Activated T-cell treated with anti-CD3 and anti-CD28 coated beads for 24 hours (primary cell): ENCODE results near the gene RABGAP1L.
"Not testable (repeated sequence)": the region's sequence is repeated elsewhere in the genome, so short reads cannot be mapped to it uniquely, and the experiment has no call there.

Source experiments
- DNase-seq: peaks from one replicate; pipeline ENCODE4 v3.0.0-alpha.2; 2020; ENCODE audit warnings: low read depth

Gene RABGAP1L

GRCh38 chr1:174584071-174584470 lies 424.8 kb downstream of the RABGAP1L start:
- DNase-seq = no peak

DNA sequence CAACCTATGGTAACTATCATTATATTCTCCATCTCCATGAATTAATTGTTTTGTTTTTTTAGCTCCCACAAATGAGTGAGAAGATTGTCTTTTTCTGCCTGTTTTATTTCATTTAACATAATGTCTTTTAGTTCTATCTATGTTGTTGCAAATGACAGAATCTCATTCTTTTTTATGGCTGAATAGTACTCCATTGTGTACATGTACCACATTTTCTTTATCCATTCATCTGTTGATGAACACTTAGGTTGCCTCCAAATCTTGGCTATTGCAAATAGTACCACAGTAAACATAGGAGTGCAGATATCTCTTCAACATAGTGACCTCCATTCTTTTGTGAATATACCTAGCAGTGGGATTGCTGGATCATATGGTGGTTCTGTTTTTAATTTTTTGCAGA lies 429.3 kb downstream of the RABGAP1L start:
- DNase-seq = not testable (repeated sequence)

DNA sequence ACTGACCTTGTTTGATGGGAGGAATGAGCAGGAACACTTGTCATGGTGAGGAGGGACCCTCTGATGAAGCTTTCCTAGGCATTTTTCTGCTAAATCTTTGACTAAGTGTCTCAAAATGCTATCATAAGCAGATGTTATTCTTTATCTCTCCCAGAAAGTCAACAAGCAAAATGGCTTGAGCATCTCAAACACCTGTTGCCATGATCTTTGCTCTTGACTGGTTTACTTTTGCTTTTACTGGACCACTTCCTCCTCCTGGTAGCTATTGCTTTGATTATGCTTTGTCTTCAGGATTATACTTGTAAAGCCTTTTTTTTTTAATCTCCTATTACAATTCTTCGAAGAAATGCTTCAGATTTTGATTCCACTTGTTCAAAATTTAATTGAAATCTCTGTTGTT lies 445.9 kb downstream of the RABGAP1L start:
- no peak for DNase-seq

GRCh38 chr1:174606471-174606870 lies 447.2 kb downstream of the RABGAP1L start:
- DNase-seq = no peak

- DNase-seq = not testable (repeated sequence)
These were observed 458.6 kb downstream of the RABGAP1L start for GRCh38 chr1:174617905-174618304.

- DNase-seq = no peak
These were observed 464.2 kb downstream of the RABGAP1L start for GRCh38 chr1:174623324-174624035.

- DNase-seq = no peak
These were observed 467.0 kb downstream of the RABGAP1L start for GRCh38 chr1:174626031-174627025.

DNA sequence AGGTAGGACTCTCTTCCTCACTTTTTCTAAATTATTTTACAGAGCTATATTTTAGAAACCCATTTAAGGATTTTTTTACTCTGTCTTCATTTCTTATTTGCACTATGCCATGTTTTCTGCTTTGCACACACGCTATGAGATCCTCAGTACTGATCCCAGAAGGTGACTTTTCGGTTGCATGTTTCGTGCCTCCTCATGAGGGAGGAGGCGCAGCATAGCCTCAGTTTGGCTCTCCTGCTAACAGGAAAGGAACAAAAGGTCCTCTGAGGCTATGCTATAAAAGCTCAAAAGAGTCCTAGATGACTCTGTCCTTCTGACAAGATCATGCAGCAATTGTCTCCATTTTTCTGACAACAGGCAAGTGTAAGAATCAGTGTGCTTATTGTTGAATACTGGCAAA lies 478.2 kb downstream of the RABGAP1L start:
- DNase-seq = no peak

DNA sequence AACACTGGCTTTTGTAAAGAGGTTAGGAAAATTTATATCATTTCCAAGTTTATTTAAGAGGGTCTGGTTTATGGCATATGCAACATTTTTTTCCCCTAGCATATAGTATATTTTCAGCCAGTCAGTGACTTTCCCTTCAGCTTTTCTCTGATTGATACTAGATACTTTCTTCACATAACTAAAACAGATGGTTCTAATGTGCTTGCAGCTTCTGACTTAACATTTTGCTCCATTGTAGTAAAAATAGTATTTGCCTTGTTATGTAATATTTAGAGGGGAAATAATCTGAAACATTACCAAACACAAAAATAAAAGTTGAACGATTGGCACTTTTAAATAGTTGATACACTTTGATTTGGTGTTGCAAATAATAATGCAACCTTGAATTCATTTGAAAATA lies 480.1 kb downstream of the RABGAP1L start:
- DNase-seq = no peak

GRCh38 chr1:174640783-174641182 lies 481.5 kb downstream of the RABGAP1L start:
- no peak for DNase-seq

GRCh38 chr1:174642393-174642792 lies 483.1 kb downstream of the RABGAP1L start:
- no peak for DNase-seq

DNA sequence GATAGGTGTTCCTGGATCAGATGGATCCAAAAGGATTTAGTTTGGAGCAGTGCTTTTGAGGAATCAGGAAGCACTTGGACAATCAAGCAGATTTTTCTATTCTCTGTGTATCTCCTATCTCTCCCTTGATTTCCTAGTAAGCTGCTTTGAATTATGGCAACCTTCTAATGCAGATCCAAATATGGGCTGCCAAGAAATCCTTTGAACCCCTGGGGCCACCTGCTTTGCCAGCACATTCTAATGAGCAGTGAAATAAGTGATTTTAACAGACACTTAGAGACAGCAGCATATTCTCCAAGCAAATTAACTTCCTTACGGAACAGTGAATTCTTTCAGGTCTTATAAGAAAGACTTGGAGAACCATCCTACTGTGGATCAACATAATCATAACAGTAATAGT lies 483.9 kb downstream of the RABGAP1L start:
- no peak for DNase-seq

DNA sequence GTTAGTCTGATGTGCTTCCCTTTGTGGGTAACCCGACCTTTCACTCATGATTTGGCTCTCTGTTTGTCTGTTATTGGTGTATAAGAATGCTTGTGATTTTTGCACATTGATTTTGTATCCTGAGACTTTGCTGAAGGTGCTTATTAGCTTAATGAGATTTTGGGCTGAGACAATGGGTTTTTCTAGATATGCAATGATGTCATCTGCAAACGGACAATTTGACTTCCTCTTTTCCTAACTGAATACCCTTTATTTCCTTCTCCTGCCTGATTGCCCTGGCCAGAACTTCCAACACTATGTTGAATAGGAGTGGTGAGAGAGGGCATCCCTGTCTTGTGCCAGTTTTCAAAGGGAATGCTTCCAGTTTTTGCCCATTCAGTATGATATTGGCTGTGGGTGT lies 490.3 kb downstream of the RABGAP1L start:
- not testable (repeated sequence) for DNase-seq

- DNase-seq = no peak
These were observed 493.4 kb downstream of the RABGAP1L start for GRCh38 chr1:174652569-174653280.

DNA sequence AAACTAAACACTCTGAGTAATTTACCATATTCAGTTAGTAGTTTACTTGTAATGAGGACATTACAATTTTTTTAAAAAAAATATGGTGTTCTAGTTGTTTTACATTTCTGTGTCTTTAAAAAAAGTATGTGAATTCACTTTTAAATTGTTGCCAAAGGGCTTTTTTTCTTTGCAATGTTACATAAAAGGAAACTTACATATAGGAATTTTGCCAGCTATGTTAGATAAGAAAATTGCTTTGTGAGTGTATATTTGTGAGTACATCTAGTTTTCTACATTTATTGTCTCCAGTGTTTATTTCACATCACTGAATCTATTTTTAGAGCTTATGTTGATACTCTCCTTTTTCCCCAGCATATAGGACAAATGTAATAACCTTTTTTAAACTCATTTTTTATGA lies 495.2 kb downstream of the RABGAP1L start:
- DNase-seq = no peak

GRCh38 chr1:174656409-174657059 lies 497.2 kb downstream of the RABGAP1L start:
- DNase-seq = no peak

- no peak for DNase-seq
These were observed 498.1 kb downstream of the RABGAP1L start for GRCh38 chr1:174657411-174657810.

GRCh38 chr1:174657893-174658292 lies 498.6 kb downstream of the RABGAP1L start:
- no peak for DNase-seq

GRCh38 chr1:174659823-174660222 lies 500.5 kb downstream of the RABGAP1L start:
- no peak for DNase-seq

GRCh38 chr1:174660476-174660875 lies 501.2 kb downstream of the RABGAP1L start:
- no peak for DNase-seq

DNA sequence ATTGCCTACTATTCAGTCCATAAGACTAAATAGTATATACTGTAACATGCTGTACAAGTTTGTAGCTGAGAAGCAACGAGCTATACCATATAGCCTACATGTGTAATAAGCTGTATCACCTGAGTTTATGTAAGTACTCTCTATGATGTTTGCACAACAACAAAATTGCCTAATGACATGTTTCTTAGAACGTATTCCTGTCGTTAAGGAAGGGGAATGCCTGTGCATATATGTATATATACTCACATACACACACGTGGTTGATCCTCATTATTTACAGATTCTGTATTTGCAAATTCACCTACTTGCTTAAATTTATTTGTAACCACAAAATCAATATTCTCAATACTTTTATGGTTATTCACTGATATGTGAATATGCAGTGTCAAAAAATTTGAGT lies 504.0 kb downstream of the RABGAP1L start:
- DNase-seq = no peak

GRCh38 chr1:174666248-174666647 lies 506.9 kb downstream of the RABGAP1L start:
- DNase-seq = no peak
